ENCODE results near the gene FDXR.

DNA sequence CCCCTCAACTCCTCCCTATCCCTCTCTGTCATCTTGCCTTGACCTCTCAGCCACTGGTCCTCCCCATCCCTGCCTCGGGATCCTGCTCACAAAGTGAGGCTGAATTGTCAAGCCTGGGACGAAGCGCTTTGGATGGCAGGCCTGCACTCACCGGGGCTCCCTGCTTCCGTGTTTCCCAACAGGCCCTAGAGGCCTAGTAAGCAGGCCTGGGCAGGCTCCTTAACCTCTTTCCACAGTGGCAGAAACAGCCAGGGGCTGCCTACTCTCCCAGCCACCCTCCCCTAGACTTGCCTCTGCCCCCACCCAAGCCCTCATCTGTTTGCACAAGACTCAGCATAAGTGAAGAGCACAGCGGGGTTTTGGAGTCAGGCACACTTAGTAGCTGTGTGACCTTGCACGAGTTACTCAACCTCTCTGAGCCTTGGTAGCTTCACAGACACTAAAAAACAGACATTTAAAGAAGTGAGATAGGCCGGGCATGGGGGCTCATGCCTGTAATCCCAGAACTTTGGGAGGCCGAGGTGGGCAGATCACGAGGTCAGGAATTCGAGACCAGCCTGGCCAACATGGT, 25.7 kb upstream of the FDXR start:
- TF ChIP-seq POLR2A (IDR thresholded peaks at IDR 0.05) (no peak), POLR2AphosphoS5 (IDR thresholded peaks at IDR 0.05; ENCODE audit: insufficient read depth in 1 of 2, low read depth in 1 of 2) (no peak)
- TF ChIP-seq, protein P1, sequence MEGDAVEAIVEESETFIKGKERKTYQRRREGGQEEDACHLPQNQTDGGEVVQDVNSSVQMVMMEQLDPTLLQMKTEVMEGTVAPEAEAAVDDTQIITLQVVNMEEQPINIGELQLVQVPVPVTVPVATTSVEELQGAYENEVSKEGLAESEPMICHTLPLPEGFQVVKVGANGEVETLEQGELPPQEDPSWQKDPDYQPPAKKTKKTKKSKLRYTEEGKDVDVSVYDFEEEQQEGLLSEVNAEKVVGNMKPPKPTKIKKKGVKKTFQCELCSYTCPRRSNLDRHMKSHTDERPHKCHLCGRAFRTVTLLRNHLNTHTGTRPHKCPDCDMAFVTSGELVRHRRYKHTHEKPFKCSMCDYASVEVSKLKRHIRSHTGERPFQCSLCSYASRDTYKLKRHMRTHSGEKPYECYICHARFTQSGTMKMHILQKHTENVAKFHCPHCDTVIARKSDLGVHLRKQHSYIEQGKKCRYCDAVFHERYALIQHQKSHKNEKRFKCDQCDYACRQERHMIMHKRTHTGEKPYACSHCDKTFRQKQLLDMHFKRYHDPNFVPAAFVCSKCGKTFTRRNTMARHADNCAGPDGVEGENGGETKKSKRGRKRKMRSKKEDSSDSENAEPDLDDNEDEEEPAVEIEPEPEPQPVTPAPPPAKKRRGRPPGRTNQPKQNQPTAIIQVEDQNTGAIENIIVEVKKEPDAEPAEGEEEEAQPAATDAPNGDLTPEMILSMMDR (IDR thresholded peaks at IDR 0.05): no peak

All from vagina (tissue), 2 donors.